NCI-H2081 (cell line): Measurements from ENCODE around the gene NPEPPS.
"Not testable (repeated sequence)": the region's sequence is repeated elsewhere in the genome, so short reads cannot be mapped to it uniquely, and the experiment has no call there.

Experiments used
- DNase-seq, 2 experiments: peaks; one replicate each; lab custom pipeline; 2025; lab: John Stamatoyannopoulos, UW

NPEPPS gene, protein sequence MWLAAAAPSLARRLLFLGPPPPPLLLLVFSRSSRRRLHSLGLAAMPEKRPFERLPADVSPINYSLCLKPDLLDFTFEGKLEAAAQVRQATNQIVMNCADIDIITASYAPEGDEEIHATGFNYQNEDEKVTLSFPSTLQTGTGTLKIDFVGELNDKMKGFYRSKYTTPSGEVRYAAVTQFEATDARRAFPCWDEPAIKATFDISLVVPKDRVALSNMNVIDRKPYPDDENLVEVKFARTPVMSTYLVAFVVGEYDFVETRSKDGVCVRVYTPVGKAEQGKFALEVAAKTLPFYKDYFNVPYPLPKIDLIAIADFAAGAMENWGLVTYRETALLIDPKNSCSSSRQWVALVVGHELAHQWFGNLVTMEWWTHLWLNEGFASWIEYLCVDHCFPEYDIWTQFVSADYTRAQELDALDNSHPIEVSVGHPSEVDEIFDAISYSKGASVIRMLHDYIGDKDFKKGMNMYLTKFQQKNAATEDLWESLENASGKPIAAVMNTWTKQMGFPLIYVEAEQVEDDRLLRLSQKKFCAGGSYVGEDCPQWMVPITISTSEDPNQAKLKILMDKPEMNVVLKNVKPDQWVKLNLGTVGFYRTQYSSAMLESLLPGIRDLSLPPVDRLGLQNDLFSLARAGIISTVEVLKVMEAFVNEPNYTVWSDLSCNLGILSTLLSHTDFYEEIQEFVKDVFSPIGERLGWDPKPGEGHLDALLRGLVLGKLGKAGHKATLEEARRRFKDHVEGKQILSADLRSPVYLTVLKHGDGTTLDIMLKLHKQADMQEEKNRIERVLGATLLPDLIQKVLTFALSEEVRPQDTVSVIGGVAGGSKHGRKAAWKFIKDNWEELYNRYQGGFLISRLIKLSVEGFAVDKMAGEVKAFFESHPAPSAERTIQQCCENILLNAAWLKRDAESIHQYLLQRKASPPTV

DNA sequence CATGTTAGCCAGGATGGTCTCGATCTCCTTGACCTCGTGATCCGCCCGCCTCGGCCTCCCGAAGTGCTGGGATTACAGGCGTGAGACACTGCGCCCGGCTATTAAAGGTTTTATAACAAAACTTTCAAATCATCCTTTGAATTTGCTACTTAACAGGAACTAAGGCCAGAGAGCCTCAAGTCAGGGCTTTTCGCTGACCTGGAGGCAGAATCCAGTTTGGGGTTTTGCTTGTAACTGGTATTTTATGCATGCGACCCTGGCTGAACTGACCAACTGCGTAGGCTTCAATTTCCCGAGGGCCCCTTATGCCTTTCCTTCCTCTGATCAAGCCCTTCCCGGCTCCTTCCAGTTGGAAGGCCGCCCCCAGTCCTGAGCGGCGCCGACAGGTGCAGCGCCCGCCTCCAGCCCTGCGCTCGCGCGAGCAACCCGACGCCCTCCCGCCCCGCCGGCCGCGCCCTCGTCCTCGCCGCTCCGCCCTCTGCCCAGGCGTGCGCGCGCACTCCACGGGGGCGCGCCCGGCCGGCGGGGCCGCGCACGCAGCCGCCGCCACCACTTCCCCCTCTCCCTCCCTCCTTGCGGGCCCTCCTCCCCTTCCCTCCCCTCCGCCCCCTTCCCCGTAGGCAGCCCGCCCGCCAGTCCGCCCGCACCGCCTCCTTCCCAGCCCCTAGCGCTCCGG lies at the start of gene NPEPPS:
Gene NPEPPS, plus strand, starts transcription at position 552 of the 676 bp plus-strand sequence. CDS start 193 bp downstream, outside the sequence.
- DNase-seq = peak; percentile 90 to 95

DNA sequence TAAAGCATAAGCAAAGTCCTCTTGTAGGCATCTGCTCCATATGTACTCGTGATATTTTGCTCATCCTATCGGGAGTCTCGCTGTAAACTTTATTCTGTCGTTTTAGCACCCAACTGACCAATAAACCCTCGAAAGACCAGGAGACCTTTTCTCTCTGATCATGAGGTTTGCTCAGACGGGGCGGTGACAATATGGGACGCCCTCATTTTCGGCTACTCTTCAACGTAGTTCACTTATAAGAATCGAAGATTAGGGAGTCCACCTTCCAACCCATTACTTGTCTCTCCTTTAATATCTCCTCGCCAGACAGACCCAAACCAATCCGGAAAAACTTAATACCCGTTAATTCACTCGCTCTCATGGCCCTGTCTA lies 39.1 kb upstream of the NPEPPS start:
- not testable (repeated sequence) for DNase-seq

DNA sequence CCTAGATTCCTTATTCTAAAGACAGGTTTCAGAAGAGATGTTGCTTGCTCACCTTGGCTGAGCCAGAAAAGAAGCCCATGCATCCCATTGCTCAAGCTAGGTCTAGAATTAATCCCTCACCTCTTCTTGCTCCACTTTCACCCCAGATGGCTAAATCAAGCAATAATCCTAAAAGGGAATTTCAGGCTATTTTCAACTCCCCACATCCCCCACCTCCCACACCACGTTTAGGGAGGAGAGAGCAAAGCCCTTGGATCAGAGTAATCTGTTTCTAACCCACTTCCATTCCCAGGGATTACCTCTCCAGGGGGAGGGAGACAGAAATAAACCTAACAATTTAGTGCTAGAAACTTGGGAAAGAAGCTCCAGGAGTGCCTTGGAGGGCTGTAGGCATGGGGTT lies 31.8 kb upstream of the NPEPPS start:
- DNase-seq = not testable (repeated sequence)

DNA sequence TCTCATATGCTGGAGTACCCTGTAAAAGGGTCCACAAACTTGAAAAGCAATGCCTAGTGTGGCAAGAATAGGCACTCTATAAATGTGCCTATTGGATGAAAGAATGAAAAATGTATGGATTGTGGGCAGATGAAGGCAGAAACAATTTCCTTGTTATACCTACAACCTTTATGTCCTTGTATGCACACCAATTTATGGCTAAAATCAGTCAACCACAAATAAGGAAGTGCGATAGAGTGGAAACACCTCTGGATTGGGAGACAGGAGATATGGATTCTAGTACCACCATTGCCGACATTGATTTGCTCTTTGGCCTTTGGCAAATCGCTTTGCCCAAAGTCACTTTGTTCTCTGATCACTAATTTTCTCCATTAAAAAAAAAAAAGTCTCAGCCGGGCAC lies 31.4 kb upstream of the NPEPPS start:
- not testable (repeated sequence) for DNase-seq

DNA sequence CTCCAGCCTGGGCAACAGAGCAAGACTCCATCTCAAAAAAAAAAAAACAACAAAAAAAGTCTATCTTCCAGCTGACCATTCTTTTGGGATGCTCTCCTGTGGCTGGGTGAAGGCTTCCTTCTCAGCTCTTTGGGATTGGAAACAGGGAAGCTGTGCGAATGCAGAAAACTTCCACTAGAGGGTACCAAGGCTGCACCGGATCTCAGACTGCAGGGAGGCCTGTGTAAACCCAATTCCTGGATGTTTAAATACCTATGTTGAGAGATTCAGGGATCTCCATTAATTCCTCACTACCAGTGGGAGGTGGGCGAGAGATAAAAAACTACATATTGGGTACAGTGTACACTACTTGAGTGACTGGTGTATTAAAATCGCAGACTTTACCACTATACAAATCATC lies 30.3 kb upstream of the NPEPPS start:
- peak; percentile 9 to 11 for DNase-seq

DNA sequence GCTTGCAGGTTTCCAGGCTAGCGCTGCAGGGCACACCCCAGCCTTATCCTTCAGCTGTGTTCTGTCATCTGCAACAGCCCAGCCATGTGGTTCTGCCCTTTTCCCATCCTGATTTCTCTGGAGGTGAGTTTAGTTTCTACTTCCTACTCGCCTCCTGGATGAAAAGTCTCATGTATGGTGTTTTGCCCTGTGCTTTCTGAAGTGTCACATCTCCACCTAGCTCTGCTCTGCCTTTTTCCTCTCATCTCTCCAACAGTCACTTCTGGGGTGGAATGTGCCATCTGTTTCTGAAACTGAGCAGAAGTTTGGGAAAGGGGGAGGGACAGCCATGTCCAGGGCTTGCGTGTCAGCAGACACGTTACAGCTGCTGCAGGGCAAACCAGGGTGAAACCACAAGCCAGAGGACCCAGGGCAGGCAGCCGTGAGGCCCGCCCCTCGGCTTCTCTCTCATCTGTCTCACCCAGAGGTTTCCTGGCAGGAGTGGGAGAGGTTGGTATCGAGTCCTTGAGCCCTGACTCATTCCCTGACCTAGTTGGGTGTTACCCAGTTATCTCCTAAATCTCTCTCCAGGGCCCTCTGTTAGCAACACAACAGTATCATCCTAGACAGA lies 28.7 kb upstream of the NPEPPS start:
- DNase-seq = not testable (repeated sequence)

DNA sequence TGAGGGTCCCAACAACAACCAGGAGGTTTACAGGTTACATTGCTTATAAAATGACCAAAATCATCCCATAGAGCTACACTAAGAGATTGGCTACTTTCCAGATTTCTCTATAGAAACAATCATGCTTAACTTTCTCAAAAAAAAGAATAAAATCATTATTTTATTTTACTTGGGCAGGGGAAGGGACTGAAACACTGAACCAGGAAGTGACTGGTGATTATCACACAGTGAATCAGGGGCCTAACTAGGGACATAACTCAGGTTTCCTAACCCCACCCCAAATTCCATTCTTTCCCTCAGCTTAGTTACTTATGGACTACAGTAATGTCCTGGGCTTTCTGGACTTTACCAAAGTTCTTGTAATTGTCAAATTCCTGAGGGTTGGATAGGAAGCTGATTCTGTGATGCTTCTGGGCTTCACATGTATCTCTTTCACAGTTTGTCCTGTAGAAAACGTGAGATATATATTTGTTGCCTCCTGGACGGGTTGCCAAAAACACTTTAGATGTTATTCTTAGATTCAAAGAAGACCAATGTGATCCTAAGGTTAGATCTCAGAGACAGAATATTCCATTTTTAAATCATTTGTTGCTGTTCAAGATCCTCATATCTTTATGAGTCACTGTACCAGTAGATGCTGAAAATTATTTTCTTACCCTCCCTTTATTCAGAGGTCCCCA lies 28.0 kb upstream of the NPEPPS start:
- DNase-seq = not testable (repeated sequence)

DNA sequence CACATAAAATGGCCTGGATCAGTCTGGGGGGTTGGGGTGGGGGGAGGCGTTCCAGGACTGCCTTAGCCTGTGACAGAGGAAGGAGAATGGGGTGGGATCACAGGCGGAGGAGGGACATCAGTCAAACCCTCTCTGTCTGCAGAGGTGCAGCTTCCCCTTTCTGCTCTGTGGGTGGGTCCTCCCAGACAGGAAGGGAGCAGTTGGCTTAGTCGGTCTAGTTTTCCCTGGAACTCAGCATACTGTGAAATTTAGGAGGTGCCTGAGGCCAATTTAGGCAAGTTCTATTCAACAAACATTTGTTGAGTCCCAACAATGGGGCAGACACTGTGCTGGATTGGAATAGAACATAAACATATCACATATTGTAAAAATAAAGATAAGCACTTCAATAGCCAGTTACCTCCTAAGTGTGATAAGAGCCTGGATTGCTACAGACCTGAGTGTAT lies 19.2 kb upstream of the NPEPPS start:
- DNase-seq = not testable (repeated sequence)

DNA sequence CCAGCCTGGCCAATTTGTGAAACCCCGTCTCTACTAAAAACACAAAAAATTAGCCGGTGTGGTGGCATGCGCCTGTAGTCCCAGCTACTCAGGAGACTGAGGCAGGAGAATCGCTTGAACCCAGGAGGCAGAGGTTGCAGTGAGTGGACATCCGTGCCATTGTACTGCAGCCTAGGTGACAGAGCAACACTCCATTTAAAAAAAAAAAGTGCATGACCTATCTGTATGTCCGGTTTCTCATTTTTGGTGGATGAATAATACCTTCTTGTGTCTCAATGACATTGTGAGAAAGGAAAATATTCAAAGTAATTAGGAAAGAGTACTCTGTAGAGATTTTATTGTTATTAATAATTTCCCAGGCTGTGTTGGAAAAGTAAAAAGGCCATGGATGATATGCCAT lies 17.6 kb upstream of the NPEPPS start:
- DNase-seq = not testable (repeated sequence)

DNA sequence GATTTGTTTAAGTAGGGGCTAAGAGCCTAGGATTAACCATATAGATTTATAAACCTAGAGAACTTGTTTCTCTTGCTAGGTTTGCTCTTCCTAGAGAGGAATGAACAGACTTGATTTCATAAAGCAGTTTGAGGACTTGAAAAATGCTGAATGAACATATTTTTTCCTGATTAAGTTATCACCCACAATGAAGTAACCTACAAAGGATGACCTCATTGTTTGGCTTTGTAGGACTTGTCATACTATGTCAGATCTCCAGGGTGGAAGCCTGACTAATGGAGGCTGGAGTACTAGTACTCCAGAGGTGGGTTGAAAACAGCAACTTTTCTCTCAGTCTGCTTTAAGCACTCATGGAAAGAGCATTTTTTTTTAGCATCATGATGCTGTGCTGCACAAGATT lies 12.0 kb upstream of the NPEPPS start:
- DNase-seq = not testable (repeated sequence)

DNA sequence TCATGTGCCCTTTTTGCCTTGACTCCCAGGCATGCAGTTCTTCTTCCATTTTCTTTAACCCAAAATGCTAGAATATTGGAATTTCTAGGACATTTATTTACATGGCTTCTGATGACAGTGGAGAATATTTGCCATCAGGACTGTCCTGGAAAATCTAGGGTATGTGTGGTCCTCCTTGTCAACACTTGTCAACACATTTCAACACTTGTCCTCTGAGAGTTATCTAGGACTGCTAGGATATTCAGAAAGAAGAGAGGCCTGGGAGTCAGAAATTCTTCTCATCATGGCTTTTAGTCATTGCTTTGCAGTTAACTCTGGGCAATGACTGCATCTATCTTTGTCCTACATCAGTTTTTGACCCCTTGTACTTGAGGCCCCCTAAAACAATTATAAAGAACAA lies 11.5 kb upstream of the NPEPPS start:
- DNase-seq = not testable (repeated sequence)

DNA sequence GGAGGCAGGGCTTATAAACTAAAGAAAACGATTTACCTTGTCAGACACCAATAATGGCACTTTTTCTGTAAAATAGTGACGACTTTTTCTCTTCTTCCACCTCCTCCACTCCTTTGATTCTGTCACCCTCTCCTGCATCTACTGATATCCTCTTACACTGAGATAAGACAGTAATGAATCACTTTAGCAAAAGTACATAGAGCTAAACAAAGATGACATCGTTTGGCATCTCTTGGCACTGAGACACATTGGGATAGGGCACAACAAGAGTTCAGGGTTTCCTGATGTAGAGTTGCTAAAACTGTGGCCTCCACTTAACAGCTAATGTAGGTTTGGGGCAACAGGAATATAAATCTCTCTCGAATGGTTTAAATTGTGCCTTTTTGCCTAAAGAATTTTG lies 10.6 kb upstream of the NPEPPS start:
- DNase-seq = not testable (repeated sequence)

DNA sequence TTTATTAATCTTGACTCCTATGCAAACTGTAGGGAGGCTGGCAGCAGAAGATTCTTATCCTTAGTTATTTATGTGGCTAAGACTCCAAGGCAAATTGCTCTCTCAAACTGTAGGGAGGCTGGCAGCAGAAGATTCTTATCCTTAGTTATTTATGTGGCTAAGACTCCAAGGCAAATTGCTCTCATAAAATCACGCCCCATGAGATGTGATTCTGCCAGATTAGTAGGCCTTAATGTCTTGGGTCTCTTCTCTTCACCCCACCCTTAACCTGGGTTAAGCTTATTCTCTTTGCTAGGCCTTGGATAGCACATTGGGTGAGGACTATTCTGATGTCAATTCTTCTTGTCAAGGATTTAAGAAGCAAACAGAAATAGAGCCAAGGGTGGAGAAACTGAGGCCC lies 9.5 kb upstream of the NPEPPS start:
- not testable (repeated sequence) for DNase-seq

DNA sequence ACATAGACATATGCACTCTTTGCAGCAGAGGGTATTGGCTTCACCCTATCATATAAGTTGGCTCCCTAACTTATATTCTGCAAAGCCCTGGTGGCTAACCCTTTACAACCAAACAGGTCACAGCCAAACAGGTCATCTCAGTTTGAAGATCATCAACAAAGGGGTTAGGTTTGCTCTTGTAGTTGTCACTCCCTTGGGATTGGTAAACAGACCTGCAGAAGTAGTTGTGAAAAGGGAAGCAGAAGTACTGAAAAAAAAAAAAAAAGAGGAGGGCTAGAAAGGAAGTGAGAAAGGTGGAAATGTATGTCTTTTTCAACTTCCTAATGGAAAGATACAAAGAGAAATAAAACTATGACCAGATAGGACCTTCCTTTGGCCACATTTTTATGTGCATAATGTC lies 8.6 kb upstream of the NPEPPS start:
- DNase-seq = not testable (repeated sequence)

DNA sequence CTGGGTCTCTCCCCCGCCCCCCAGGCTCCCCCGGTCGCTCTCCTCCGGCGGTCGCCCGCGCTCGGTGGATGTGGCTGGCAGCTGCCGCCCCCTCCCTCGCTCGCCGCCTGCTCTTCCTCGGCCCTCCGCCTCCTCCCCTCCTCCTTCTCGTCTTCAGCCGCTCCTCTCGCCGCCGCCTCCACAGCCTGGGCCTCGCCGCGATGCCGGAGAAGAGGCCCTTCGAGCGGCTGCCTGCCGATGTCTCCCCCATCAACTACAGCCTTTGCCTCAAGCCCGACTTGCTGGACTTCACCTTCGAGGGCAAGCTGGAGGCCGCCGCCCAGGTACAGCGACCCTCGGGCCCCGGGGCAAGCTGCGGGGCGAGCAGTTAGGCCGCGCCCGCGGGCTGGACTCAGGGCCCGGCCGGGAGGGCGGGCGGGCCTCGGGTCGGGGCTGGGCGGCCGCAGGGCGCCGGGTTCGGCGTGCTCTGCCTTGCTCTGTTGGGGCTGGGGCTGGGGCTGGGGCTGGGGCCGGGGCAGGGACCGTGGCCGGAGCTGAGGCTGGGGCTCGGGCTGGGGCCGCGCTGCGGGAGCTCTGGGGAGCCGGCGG lies 419 bp downstream of the NPEPPS start:
- not testable (repeated sequence) for DNase-seq

DNA sequence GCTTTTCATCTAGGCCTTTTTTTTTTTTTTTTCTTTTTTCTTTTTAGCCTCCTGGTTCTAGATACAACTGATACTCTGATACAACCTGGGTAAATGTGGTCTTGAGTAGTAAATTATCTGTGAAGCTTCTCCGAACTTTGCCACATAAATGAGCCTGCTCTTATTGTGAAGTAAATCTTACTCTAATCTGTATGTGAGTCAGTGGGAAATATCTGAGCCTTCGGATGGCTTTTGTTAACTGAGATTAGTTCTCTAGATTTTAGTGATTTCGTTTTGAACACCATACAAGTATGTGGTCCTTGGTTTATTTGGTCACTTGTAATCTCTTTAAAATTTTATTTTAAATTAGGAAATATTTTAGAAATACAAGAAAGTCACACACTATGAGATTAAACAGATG lies 8.2 kb downstream of the NPEPPS start:
- DNase-seq = not testable (repeated sequence)

DNA sequence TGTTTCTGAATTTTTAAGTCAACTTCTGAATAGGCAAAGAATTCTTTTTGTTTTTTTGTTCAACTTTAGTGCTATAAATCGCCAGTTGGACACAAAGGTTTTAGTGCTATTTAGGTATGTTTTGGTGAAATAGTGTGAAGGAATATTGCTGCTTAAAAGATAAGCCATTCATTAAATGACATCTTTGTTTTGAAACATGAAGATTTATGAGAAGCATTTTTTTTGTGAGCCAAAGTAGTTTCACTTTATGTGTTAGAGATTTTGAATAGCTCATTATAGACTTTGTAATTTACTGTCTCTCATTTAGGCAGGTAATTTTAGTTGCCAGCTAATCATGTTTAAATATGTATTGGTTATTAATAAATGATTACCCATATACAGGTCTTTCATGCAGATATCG lies 10.8 kb downstream of the NPEPPS start:
- DNase-seq = not testable (repeated sequence)

DNA sequence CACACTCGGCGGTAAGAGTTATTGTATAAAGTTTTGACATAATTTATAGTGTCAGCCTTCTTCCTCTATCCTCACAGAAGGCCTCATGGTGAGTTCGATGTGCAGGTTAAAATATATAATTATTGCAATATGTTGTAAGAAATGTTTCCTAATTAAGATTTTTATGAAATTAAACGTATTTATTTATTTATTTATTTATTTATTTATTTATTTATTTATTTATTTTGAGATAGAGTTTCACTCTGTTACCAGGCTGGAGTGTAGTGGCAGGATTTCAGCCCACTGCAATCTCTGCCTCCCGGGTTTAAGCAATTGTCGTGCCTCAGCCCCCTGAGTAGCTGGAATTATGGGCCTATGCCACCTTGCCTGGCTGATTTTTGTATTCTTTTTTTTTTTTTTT lies 13.4 kb downstream of the NPEPPS start:
- not testable (repeated sequence) for DNase-seq

DNA sequence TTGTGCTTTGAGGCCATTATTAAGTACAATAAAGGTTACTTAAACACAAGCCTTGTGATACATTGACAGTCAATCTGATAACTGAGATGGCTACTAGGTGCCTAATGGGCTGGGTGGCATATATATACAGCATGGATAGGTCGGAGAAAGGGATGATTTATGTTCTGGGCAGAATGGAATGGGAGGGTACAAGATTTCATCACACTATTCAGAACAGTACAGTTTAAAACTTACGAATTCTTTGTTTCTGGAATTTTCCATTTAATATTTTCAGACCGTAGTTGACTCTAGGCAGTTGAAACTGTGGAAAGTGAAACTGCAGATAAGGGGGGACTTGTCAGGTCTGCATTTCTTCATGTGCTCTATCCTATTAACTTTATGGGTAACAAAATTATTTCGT lies 23.8 kb downstream of the NPEPPS start:
- not testable (repeated sequence) for DNase-seq

DNA sequence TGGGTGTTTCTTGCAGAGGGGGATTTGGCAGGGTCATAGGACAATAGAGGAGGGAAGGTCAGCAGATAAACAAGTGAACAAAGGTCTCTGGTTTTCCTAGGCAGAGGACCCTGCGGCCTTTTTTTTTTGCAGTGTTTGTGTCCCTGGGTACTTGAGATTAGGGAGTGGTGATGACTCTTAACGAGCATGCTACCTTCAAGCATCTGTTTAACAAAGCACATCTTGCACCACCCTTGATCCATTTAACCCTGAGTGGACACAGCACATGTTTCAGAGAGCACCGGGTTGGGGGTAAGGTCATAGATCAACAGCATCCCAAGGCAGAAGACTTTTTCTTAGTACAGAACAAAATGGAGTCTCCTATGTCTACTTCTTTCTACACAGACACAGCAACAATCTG lies 25.2 kb downstream of the NPEPPS start:
- DNase-seq = not testable (repeated sequence)
